ENCODE measurements around the gene MBNL2. TPM values are rescaled to one million over a fixed set of nuclear protein-coding genes. Genes with fewer than 3 reads are reported as not detected.
"Not testable (repeated sequence)": the region's sequence is repeated elsewhere in the genome, so short reads cannot be mapped to it uniquely, and the experiment has no call there.

The MBNL2 gene
- total RNA-seq, 1 experiment from 2014 or later, result 35.7 TPM

DNA sequence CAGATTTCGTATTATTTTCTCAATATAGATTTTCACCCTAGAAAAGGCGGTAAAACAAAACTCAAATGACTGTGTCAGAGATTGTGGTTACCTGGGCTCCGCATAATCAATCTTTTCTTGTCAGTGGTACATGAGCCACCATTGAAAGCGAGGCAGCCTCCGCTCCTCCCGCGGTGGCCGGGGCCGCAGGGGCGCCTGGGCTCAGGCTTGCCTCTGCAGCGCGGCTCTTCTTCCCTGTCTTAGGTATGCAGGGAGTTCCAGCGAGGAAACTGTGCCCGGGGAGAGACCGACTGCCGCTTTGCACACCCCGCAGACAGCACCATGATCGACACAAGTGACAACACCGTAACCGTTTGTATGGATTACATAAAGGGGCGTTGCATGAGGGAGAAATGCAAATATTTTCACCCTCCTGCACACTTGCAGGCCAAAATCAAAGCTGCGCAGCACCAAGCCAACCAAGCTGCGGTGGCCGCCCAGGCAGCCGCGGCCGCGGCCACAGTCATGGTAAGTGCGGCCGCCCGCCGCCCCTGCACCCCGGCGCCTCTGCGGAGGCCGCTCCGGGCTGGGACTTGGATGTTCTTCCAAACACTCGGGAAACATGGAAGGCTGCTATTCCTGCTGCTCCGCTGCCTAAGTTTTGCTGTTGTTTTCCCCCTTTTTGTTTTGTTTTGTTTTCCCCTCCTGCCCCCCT is 124.6 kb downstream of the MBNL2 start:
- no peak for DNase-seq (ENCODE audit: low spot score)

DNA sequence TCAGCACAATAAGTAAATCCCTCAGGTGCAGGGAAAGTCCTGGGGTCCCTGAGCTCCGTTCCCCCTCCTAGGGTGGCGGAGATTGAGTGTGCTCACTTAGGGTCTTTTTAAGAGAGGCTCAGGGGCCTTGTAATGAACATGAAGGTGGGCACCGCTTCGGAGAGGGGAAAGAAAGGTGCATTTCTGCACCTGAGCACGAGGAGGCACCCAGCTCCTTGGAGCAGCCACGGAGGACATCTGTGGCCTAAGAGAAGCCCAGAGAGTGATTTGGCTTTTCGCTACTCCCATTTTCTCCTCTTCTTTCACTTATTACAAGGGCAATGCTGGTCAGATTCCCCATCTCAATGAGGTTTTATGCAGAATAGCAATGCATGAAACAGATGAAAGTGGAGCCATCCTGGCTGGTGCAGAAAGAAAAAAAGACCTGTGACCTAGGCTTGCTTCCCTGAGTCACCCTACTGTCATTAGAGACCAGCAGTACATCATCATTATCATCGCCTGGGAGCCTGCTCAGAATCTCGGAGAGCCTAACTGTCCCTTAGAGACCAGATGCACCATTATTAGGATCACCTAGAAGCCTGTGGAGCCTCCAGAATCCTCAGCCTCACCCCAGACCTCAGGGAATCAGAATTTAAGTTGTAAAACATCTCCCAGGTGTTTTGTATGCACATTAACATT is 125.3 kb downstream of the MBNL2 start:
- no peak for DNase-seq (ENCODE audit: low spot score)

DNA sequence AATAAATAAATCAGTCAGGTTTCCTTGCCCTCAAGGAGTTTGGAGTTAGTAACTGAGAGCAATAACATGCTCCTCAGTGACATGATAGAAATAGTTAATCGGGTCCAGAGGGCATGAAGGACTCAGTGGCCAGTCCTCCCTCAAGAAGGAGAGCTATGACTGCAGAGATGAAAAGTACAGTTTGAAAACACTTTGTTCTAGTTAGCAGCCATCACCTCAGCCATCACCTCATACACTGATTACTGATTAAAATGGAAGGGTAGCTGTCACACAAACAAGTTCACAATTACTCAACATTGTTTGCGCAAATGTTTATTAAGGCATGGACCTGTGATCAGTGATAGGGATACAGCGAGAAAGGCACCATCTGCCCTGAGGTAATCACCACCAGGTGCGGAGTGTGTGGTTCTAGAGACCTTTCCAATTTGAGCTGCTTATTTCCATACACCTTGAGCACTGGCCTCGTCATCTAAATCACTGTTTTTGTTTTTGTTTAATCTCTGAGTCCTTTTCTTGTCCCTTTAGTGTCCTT is 126.5 kb downstream of the MBNL2 start:
- DNase-seq (ENCODE audit: low spot score), result no peak

DNA sequence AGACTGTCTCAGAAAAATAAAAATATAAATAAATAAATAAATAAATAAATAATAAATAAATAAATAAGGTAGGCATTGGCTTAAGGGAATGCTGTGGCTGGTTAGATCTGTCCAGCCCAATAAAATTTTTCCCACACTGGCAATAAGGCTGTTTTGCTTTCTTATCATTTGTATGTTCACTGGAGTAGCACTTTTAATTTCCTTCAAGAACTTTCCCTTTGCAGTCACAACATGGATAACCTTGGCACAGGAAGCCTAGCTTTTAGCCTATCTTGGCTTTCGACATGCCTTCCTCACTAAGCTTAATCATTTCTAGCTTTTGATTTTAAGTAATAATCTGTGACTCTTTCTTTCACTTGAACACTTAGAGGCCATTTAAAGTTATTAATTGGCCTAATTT is 129.9 kb downstream of the MBNL2 start:
- DNase-seq (ENCODE audit: low spot score), result not testable (repeated sequence)

DNA sequence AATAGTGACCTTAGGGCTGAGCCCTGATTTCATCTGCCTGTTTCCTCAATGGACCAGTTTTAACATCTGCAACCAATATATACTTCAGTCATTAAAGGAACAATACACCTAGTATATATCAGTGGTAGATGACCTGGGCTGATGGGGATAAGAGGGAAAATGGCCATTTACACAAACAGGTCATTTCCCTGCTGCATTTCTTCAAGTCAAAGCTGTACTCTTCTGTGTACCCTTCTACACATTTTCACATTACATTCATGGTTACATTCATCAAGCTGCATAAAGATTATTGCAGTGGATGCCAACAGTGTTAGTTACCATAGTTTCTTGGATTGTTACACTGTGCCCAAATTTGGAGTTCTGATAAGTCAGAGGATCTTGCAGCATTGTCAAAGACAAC is 130.7 kb downstream of the MBNL2 start:
- no peak for DNase-seq (ENCODE audit: low spot score)

DNA sequence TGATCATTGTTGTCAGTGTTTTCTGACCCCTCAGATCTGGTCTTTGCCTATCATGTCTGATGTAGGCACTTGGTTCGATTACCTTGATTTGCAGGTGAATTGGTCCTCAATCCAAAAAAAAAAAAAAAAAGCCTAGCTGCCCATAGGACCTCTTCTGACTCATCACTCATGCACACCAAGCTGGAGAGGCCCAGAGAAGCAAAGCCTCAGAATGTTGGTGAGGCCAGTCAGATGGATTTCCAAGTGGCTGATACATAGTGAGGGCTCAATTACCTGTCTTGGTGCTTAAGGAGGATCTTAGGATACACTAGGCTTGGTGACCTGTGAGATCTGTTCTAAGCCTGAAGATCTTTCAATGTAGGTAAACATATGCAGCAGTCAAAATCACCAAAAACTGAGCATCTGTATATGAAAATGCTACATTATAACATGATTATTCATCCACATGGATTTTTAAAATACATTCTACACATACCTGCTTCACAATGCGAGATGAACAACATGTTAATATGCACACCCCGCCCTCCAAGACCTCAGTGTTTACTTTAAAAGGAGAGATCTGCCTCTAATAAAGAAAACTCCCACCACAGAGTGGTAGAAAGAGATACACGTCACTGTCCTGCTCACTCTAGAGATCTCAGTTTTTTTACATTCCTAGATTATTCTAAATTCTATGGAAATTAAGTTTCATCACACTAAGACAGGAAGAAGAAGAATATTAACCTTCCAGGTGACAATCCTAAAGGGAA is 132.0 kb downstream of the MBNL2 start:
- DNase-seq (ENCODE audit: low spot score), result no peak

DNA sequence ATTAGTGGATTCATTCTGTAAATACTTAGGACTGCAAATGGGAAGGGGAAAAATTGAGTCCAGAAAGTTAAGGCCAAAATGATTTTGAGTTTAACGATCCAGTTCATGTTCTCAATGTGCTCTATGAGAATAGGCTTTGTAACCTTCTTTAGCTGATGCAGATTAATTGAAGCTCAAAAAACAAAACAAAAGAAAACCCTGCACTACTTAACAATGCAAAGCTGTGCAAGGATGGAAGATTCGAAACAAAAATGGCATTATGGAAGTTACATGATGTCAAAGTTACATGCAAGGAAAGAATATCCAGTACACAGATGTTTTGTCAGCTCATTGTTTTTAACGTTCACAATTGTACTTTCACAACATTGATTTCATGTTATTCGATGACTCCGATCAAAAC is 132.7 kb downstream of the MBNL2 start:
- DNase-seq (ENCODE audit: low spot score), result no peak

DNA sequence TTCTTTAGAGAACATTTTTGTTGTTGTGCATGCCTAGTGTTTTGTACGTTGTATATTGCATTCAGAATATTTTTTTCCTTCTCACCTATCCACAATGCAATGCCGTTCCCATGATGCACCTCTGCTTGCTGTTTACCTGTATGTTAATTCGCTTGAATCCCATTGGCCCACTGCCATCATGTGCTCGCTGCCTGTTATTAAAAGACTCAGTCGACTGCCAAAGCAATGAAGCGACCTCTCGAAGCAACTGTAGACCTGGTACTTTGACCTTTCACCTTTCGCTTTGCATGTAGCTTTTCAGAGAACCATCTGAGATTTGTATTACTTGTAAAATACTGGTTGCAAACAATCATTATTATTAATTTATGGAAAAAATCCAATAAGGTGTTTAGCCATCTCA is 134.5 kb downstream of the MBNL2 start:
- DNase-seq (ENCODE audit: low spot score), result peak; percentile 39

DNA sequence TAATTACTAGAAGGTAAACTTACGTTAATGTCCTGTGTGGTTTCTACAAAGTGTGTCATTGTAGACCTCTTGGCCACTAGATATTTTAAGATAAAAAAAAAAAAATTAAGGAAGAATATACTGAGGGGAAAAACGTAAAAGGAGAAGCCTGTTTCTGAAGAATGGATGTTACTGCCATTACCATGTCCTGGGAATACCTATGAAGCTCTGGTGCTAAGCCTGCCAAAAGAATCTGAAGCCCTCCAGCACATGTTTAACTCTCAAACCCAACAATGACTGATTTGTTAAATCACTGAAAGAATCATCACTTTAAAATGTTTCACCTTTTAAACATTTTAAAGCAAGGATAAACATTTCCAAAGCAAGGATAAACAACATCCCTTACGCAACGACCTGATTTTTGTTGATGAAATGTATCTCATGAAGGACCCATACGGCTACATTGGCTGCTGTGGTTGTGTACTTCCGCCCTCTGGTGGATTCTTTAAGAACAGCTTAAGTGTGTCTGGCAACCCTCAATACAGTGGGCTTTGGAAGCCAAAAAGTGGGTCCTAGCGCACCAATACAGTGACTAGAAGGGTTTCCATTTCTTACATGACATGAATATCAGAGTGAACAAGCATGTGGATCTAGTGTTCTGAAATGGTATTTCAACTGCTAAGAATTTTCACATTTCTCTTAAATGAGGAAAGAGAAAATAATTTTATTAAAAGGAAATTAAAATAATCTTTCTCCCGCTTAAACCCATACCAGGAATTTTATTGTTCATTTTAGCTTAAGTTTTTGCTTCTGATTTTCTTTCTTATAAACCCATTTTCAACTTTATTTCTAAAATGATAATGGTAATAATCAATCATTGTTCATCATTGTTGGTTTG is 137.3 kb downstream of the MBNL2 start:
- DNase-seq (ENCODE audit: low spot score), result peak; percentile 94

DNA sequence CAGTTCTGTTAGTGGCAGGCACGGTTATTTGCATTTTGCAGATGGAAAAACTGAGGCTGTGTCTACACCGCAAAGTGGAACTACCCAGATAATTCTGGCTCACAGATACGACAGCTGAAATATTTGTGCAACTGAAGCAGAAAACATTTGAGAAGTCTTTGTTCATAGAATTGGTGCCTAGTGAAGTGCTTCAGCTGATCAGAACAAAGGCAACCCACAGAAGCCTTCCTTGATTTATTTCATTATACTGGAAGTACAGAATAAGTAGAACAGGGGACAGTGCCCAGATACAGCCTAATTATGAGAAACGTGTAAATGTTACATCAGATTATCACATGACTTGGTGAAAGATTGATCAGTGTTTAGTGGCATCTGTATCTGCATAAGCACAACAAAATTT is 138.5 kb downstream of the MBNL2 start:
- DNase-seq (ENCODE audit: low spot score), result no peak

DNA sequence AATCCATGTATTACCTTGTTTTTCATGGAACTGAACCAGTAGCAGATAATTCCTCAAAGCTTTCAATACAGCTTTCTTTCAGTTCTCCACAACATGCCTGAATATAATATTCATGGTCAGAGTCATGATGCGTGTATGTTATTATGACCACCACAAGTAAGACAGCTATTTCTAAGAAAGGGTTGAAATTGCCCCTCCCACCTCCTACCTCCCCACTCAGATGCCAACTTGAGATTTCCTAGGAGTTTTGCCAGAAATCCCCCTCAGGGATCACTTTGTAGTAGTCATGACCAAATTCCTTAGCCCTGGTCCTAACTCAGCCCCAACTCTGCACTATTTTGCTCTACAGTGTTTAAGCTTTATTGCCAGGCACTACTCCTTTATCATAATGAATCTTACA is 141.9 kb downstream of the MBNL2 start:
- no peak for DNase-seq (ENCODE audit: low spot score)

DNA sequence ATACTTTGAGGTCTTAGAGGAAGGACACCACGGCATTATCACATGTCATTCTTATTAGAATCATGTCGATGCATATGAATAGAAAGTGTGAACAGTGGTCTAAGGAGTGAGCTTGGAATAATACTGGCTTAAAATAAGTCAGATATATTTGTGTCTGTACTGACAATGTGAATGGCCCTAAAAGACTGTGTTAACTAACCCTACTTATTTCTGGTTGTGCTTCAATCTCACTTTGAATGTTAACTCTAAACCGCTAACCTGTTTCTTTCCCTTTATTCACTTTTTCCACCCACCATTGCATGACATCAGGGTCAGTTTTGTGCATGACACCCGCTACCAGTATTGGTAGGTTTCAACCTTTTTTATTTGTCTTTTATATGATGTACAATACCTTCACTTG is 142.7 kb downstream of the MBNL2 start:
- no peak for DNase-seq (ENCODE audit: low spot score)

DNA sequence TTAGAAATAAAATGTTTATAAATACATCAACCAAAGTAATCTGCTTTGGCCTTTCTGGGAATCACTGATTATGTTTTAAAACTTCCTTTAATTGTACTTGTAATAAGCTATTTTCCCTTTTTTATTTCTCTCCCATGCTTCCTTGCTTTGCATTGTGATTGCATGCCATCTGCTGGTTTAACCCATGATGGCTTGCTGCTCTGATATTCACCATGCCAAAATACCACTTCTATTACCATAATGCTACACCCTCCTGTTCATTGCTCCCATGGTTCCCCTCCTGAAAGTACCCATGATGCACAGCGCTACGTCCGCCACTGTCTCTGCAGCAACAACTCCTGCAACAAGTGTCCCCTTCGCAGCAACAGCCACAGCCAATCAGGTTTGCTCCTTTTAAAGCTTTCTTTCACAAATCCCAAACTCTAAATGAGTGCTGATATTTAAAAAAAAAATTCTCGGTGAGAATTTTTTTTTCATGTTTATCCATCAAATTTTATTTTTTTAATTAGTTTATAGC is 144.1 kb downstream of the MBNL2 start:
- DNase-seq (ENCODE audit: low spot score), result no peak

DNA sequence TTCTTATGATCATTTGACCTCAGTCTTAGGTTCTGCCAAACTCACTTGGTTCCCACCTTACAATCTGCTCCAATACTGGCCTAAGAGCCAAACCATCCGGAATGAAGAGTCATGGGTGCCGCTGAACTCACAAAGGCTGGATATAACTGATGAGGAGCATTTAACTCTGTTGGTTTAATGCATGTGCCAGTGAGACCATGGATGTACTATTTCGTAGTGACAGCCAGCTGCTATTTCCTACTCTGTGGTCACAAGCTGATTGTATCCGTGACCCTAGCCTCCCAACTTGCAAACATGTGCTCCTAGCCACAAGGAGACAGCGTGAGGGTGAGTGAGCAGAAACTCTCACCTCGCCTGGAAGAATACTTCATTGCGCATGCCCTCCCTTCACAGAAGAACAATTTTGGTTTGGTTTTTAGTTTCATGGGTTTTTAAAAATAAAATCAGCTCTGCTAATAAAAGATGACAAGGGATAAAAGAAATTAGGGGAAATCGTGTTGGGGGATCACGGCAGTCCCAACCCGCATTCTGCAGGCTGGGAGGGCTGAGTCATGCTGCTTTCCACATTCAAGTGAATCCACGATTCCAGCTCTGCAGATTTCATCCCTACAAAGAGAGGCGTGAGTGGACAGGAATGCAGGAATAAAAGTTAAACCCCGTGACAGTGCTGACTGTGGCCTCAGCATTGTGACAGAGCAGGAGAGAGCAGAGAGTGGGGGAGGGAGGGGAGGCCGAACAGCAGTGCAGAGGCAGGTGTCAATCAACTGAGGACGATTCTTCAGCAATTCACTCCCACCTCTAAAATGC is 145.1 kb downstream of the MBNL2 start:
- DNase-seq (ENCODE audit: low spot score), result no peak

DNA sequence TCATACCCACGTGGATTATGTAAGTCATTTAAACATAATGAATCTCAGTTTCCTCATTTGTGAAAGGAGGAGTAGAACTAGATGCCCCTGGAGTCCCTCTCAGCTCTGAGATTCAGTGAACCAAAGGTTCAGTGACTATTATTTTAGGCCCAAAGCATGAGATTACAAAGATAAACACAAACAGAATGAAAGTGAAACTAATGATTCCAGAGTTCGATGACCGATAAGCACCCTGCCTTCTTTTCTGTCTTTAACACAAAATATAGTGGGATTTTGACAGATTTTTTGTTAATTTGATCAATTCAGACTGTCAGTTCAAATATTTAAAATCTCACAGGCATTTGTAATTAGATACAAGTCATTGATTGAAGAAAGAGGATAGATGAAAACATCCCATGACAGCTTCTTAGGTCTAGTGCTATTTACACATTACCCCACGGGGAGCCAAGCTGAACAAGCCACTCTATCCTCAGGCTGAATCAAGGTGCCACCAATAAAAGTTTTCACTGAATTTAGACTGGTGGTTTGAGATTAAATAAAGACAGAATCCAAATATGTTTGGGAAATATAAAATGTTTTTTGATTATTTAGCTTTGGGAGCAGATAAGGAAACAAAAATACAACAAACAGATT is 147.2 kb downstream of the MBNL2 start:
- no peak for DNase-seq (ENCODE audit: low spot score)

DNA sequence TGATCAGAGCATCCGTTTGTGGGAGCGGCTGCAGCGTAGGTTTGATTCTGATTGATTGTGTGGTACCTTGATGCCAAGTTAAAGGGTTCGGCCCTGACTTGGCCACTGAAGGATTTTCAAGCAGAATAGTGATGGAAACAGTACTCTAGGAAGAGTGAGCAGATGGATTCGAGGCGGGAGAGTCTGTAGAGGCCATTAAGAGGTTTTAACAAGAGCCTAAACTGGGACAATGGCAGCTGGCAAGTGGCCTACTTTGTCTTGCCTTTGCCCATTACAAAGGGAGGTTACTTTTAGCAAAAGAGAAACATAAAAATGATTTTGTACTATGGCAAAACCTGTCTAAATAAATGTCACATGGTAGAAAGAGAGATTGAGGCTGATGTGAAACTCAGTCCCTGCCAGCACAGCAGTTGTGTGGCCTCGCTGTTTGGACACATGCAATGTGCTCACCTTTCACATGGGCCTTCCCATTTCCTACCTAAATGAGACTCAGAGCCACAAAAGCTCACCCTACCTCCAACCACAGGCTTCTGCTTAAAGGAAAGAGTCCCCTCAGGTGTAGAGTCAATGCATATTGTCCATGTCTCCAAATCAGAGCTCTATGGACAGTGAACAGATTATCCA is 149.5 kb downstream of the MBNL2 start:
- no peak for DNase-seq (ENCODE audit: low spot score)

DNA sequence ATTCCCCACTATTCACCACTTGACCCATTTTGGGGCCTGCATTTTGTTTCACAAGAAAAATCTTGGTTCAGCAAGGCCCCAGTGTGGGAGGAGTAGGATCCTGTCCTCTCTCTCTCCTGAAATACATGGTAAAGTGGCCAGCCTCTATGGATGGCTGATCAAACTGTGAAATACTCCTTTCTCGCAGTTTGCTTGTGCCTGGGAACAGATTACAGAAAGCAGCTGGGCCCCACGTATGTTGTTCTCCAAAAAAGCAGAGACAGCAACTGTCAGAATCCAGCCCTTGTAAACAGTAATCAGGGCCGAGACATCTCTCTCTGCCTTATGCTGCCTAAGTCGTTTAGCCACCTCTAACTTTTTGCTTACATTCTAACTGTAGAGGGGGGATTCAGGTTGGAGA is 150.8 kb downstream of the MBNL2 start:
- no peak for DNase-seq (ENCODE audit: low spot score)

DNA sequence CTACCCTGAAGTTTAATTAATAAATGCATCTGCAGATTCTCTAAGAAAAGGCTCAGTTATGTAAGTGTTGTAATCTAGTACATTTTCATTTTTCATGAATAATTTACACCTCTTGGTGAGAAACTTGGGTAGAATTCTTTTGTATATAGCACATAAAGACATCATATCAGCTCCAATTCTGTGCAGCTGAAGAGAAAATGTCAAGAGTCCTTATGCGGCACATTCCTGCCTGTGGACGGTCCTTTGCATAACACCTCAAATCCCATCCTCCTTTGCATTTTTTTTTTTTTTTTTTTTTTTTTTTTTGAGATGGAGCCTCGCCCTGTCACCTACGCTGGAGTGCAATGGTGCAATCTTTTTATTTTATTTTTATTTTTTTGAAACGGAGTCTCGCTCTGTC is 151.7 kb downstream of the MBNL2 start:
- no peak for DNase-seq (ENCODE audit: low spot score)

DNA sequence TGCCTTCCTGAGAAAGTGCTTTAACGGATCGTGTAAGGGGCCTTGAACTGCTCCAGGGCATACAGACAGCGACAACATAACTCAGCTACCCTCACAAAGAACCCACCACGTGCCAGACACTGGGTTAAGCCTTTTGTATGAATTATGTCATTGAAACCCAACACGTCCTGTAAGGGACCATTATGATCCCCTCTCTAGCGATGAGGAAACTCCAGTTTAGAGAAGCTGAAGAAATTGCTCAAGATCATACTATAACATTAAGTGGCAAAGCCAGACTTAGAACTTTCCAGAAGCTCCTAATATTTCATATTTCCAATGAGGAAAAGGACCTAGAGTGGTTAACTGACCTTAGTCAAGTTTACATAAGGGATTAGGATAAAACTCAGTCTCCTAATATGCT is 154.8 kb downstream of the MBNL2 start:
- no peak for DNase-seq (ENCODE audit: low spot score)

DNA sequence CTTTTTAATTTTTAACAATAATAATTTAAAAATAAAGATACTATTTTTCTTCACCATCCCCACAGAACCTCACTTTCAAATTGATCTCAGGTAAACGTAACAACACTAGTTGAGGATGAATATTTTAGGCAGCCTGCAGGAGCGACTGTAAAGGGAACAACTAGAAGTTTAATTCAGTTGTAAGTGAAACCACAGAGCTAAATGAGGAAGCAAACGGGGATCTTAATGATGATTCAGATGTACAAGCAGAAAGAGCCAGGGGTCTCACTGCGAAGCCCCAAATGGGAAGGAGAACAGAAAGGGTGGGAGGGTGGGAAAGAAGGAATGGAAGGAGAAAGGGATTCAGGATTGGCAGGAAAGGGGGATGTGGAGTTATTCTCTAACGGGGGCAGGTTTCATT is 157.3 kb downstream of the MBNL2 start:
- no peak for DNase-seq (ENCODE audit: low spot score)
